Stimulated activated CD4-positive, alpha-beta T cell treated with anti-CD3 and anti-CD28 coated beads, Interleukin-4, amount 100 ng/mL, for 48 hours (primary cell): ENCODE data around the gene SH3BP4.

Experiments used
- DNase-seq, 2 donors: peaks; one replicate each; pipeline ENCODE4 v3.0.0-alpha.2; 2020; ENCODE audit warnings: low read depth in 2 of 2

The SH3BP4 gene

DNA sequence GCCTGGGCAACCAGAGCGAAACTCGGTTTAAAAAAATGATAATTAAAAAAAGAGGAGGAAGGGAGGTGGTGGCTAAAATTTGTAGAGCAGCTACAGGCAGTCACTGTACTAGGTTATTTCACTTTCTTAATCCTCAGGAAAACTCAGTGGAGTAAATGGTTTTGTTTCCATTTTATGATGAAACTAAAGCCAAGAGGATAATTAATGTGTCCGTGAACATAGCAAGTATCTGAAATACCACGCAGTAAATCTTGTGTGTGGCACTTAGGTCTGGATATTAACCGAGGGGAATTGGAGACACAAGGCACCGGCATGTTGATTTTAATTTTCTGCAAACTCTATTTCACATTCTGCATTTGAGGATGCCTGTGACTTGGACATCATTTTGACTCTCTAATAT, 14.5 kb downstream of the SH3BP4 start:
- no peak for DNase-seq

DNA sequence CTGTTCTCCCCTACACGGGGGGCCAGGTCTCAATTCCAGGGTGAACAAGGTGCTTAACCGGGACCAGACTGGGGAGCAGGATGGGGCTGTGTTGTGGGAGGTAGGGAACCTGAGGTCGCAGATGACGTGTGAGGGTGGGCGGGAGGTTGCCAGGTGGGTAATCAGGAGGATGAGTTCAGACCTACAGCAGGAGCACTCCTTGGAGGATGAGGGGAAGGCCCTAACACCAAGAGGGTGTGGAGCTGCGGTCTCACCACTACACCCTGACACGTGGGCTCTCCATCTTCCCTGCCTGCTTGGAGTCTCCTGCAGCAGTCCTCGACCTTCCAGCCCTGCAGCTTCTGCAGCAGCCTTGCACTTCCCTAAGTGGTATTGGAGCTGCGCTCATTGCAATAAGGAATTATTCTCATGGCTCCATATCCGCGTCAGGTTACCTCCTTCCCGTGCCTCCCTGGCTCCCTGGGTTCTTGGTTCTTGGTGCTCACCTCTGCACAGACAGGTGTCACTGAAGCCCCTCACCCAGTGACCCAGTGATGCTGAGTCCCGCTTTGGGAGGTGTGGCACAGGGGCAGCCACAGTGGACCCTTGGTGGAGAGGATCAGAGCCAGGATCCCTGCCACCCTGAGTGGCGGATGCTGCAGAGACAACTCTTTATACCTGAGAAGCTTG, 15.5 kb downstream of the SH3BP4 start:
- no peak for DNase-seq

DNA sequence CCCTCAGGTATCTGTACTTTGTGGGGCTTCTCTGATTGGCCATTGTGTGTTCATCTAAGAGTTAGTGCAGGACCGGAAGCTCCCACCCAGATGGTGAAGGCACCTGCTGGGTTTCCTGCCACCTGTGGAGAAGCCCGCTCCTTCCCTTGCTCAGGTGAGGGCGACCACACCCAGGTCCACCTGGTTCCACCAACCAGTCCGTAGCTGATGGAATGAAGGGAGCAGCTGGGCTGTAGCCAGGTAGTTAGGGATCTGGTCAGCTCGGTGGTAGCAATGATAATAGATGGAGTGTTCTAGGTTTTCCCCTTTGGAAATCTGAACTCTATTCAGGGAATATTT, 16.0 kb downstream of the SH3BP4 start:
- no peak for DNase-seq

DNA sequence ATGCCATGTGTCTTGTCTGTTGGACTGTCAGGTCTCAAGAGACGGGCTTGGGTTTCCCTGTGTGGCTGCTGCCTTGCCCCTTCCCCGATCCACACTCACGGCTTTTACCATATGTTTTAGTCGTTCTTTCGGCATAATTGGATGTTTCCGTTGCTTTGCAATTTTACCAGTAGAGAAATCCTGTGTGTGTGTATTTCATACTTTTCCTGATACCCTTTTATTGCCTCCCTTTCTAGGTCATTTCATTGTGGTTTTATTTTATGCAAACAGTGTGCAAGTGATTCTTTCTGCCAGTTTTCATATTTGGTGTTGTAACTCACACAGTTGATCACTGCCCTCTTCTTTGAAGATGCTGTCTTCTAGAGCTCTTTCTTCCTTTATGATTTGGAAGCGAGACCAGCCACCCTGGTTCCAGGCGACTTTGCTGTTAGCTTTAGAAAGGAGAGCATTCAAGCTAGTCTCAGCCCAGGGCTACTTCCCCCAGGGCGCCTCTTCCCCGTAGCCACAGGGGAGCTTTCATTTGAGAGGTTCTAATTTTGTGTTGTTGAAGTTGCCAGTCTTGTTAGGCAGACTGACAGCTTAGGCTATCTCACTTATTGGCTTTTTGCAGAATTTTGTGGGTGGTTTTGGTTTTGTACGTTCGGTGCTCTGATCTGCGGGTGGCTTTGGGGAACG, 17.0 kb downstream of the SH3BP4 start:
- DNase-seq, result no peak

DNA sequence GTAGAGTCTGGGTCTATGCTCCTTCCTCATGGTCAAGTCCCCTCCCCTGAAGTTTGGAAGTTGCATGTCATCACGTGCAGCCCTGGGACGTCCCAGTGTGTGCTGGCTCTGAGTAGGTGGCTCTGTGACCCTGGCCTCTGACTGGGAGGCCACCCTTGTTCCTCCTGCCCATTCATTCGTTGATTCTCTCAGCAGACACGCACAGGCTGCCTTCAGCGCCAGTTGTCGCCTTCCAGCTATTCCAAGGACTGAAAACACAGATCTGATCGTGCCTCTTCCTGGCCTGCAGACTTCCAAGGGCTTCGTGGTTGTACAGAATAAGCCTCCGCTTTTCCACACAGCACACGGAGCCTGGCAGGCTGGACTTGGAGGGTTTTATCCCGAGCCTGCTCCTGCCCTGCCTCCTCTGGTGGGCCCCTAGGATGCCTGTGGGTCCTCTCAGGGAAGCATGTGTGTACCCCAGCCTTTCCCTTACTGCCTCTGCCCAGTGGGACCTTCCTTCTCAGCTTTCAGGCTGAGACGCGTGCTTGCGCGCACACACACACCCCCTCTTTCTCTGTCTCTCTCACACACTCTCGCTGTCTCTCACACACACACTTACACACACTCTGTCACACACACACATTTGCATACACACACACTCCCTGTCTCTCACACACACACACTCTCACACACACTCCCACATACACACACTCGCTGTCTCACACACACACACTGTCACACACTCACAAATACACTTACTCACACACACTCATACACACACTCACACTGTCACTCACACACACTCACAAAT, 17.7 kb downstream of the SH3BP4 start:
- DNase-seq, result no peak

DNA sequence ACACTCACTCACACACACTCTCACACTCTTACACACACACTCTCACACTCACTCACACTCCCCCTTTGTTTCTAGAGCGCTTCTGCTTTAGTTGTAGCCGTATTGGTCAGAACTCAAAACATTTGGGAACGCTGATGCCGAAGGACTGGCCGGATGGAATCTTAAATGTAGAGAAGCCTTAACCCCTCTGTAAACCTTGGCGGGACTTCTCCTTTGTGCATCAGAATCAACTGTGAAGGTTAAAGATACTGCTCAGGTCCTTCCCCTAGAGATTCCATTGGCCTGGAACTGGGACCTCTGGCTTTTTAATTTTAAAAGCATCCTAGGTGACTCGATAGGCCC, 18.3 kb downstream of the SH3BP4 start:
- no peak for DNase-seq

DNA sequence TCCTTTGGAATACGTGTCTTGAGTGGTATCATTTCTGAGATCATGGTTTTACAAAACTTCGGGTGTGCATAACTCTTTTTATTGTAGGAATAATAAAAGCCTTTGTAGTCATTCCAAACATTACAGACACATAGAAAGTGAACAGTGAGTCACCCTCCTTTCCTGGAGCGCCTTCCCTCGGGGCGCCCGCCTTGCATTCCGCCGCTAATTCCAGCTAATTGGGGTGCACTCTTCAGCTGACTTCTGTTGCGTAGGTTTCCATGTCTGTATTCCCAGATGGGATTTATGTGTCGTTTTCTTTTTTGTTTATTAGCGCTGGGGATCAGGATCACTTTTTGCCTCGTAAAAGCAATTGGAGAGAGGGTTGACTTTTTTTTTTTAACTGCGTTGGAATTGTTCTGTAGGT, 18.7 kb downstream of the SH3BP4 start:
- no peak for DNase-seq

DNA sequence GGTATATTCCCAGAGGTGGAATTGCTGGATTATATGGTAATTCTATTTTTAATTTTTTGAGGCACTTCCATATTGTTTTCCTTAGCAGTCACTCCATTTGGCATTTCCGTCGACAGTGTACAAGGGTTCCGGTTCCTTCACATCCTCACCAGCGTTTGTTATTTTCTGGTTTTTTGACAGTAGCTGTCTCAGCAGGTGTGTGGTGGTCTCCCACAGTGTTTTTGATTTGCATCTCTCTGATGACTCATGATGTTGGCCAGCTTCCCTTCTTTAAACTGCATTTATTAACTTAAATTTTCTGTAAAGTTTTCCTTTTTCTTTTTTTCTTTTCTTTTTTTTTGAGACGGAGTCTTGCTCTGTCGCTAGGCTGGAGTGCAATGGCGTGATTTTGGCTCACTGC, 19.7 kb downstream of the SH3BP4 start:
- no peak for DNase-seq

DNA sequence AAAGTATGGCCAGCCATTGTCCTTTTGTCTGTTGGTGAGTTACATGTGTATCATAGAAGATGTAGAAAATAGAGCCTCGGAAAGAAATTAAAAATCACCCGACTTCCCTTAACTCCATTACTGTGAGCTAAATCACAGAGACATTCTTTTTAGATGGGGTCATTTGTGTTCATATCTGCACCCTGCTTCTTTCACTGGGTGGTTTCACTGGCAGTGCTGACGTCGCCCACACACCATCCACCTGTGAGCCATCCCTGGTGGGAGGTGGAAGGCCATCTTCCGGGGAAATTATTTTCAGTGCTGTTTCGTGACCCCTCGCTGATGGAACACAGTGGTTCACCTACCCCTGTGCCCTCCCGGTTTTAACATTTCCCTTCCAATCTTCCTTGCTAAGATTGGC, 21.2 kb downstream of the SH3BP4 start:
- no peak for DNase-seq

DNA sequence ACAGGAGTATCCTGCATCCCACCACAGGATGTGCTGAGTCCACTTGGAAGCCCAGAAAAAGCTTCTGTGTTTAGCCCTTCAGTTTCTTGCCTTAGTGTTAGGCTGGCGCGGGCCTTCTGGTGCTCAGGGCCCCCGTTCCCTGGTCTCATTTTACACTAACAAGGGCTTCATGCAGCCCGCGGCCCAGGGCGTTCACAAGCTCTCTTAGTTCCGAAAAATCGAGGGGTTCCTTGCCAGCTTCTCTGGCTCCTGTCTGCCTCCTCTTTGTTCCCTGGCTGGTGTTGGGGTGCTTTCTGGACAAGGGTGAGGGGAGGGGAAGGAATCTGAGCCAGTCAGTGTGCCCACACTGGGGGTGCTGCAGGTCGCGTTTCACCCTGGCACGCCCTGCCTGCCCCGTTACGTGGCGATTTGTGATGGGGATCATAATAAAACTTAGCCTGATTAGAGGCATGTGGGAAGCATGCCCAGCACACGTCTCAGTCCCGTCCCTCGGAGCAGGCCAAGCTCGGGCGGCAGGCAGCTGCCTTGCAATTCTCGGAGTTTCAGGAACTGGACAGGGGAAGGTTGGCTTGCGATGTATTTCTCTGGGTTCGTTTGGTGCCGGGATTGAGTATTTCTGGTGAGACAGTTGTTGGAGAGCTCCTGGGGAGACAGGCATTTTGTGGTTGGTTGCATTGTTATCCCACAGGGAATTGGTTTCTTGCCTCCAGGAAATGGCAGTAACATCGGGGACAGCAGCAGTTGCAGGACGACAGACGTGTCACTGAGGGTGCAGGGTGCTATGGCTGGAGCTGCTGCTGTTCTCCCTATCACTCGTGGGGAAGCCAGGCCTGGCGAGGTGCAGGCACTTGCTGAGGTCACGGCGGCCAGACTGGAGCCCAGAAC, 22.9 kb downstream of the SH3BP4 start:
- DNase-seq, result no peak

DNA sequence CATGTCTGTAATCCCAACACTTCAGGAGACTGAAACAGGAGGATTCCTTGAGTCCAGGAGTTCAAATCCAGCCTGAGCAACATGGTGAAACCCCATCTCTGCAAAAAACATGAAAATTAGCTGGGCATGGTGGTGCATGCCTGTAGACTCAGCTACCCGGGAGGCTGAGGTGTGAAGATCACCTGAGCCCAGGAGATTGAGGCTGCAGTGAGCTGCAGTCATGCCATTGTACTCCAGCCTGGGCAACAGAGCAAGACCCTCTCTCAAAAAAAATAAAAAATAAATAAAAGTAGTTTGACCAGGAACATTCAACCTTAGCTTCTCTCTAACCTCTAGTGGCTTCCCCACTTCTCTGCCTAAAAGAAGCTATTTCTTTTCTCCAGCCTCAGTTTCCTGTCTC, 23.8 kb downstream of the SH3BP4 start:
- DNase-seq, result no peak

DNA sequence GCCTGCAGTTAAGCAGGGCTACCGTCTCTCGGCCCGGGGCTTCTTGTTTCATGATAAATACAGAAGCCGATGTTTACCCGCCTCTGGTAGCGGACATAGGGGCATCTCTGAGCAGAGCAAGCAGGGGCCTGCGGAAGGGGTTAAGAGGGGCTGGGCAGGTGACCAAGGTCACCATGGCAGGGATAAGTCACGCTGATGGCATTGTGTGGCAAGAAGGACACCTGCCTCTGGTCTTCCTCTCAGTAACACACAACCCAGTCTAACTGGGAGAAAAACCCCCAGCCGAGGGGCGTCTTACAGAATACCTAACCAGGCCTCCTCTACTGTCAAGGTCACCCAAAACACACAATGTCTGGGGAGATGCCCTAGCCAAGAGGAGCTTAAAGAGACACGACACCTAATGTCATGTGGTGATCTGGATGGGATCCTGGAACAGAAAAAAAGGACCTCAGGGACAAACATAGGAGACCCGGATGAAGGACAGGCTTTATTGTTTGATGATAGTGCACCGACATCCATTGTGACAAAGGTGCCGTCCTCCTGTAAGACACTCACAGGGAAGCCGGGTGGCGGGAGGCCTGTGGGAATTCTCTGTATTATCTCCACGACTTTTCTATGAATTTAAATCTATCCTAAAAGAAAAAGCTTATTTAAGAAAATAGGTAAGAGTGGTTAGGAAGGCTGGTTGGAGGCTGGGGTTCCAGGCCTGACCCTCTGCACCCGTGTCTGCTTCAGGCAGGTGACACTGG, 24.8 kb downstream of the SH3BP4 start:
- DNase-seq, result no peak

DNA sequence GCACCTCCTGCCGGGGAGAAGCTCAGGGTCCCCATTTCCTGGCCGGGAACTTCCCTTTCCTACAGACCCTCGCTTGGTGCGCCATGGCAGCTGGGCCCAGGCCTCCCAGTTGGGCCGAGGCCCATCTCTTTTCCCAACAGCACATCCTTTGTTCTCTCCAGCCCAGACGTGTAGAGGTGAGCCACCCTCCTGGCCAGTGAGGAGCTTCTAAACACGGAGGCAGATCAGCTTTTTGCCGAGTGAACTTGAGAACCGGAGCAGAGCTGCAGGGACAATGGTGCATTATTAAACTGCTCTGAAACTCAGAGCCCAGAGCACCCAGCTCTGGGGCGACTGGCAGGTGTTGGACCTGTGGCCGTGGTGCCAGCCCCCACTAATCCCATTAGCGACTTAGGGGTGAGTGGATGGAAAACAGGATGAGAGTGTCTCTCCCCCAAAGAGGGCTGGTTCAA, 25.4 kb downstream of the SH3BP4 start:
- no peak for DNase-seq

DNA sequence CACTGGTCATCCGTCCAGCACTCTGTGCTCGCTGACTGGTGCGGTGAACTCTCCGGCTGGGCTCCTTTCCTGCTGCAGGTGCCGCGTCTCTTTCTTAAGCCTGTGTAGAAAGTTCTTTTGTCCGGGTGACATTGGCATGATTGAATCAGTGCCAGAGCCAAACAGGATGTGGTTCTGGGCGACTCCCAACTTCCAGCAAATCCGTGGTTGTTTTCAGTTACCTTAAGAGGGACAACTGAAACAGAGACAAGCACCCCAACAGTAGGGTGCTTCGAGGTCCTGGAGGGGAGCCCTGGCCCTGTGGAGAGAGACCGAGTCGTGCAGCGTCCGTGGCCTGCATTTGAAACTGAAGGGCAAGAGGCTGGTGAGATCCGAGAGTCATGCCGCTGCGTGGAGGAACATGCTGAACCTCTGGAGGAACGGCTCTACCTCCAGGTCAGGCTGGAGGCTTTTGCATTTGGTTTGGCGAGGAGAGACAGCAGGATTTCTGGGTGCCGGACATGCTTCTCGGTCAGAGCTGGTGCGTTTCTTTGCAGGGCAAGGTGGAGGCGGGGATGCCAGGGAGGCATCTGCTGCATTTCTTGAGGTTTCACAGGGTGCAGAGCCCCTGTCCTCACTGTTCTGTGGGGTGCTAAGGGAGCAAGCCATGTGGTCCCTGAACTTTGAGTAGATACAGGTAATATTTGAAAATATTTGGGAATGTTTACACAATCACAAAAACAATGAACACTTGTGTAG, 26.8 kb downstream of the SH3BP4 start:
- no peak for DNase-seq

DNA sequence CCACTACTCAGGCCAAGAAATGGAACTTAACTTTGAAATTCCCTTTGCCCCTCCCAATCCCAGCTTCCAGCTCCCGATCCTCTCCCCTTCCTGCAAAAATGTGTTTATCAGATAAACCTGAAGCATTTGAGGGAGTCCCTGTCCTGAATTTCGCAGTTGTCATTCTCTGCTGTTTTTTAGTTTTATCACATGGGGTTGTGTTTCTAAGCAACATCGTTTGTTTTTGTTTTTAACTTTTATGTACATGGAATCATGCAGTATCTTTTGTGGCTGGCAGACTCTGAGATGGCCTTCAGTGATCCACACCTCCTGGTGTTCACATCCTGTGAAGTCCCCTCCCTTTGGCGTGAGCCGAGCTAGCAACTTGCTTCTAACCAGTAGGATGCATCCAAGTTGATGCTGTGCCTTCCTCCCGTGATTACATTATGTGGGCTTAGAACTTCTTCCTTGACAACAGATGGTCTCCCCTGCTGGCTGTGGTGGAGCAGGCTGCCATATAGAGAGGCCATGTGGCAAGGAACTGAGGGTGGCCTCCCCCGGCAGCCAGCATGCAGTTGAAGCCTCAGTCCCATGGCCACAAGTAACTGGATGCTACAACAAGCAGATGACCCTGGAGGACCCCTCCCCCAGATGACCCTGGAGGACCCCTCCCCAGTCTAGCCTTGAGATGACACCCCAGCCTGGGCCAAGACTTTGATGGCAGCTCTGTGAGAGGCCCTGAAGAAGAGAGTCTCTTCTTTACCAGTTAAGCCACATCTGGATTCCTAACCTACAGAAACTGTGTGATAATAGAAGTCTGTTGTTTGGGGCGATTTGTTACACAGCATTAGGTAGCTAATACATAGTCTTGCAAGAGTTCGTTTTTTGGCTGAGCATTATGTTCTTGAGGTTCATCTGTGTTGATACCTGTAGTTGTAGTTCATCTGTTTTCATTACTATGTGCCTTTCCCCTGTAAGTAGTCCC, 27.7 kb downstream of the SH3BP4 start:
- DNase-seq, result no peak

DNA sequence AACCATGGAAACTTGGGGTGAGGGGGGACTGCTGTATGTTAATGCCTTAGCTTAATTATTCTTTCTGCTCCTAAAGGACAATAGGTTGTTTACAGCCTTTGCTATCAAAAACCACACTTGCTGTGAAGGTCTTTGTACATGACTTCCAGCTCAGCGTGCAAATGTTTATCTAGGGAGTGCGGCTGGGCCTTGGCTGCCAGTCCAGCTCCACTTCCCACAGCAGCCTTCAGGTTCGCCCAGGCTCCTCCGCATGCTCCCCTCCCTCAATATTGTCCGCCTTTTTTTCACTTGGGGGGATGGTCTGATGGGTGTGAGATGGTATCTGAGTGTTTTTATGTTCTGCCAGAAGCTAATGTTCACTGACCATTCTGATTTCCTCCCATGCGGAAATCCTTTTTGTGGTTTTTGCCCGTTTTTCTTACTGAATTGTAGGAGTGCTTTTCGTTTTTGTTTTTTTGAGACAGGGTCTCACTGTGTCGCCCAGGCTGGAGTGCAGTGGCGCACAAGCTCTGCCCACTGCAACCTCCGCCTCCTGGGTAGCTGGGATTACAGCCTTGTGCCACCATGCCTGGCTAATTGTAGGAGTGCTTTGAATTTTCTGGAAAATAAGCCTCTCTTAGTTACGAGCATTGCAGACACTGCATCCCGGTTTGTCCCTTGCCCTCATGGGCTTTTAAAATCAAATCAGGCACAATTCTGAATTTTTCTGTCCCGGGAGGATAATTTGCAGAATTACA, 28.8 kb downstream of the SH3BP4 start:
- DNase-seq, result no peak

DNA sequence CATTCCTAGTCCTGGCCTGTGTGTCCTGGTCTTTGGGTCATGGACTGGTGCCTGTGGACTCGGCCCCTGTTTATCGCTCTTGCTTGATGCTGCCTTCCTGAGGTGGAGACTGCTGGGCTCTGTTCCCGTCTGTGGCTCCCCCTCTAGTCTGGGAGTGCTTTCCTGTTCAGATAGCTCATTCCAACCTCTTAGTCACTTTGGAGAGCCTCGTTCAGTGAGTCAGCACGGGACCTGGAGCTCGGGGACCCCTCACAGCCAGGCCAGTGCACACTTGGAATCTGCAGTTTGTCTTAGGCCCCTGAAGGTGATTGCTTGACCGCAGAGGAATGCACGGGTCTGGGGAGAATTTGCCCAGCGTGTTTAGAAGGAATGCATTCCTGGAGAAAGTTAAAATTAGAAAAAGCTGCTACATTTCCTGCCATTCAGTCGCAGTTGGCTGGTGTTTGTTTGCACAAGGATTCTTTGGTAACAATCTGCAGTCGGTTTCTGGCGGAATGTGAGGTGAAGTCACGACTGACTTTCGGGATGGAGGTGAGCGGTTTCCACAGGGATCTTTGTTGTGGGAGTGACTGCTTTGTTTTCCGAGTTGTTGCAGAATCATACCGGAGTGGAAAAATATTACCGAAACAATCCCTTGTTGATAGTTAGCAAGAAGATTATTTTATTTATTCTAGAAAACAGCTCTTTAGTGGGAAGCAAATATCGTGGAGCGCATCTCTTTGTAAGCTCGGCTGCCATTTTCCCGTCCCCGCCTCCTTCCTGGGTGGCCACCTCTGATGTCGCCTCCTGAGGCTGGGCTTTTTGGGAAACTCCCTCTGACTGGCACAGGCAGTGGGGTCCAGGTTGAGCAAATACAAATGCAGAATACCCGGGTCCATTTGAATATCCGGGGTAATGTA, 29.6 kb downstream of the SH3BP4 start:
- no peak for DNase-seq
